ENCODE measurements around the gene PLEK2. TPM values are rescaled to one million over a fixed set of nuclear protein-coding genes. Genes with fewer than 3 reads are reported as not detected.

The PLEK2 gene
- total RNA-seq, 2 donors from 2014 or later = 8.1 to 21.1 TPM

DNA sequence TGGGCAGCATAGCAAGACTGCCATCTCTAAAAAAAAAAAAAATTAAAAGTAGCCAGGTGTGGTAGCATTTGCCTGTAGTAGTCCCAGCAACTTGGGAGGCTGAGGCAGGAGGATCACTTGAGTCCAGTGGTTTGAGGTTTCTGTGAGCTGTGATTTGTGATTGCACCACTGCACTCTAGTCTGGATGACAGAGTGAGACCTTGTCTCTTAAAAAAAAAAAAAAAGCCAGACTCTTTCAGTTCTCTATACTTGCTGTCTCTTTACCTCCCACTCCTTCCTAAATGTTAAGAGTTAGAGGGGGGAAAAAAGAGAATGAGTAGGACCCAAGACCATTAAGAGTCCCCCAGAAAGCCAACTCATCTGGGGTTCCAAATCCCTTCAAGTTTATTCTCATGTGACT is 34.0 kb downstream of the PLEK2 start:
- TF ChIP-seq POLR2A (IDR thresholded peaks at IDR 0.05) (no peak), POLR2AphosphoS5 (IDR thresholded peaks at IDR 0.05) (no peak)
- TF ChIP-seq, protein P1, sequence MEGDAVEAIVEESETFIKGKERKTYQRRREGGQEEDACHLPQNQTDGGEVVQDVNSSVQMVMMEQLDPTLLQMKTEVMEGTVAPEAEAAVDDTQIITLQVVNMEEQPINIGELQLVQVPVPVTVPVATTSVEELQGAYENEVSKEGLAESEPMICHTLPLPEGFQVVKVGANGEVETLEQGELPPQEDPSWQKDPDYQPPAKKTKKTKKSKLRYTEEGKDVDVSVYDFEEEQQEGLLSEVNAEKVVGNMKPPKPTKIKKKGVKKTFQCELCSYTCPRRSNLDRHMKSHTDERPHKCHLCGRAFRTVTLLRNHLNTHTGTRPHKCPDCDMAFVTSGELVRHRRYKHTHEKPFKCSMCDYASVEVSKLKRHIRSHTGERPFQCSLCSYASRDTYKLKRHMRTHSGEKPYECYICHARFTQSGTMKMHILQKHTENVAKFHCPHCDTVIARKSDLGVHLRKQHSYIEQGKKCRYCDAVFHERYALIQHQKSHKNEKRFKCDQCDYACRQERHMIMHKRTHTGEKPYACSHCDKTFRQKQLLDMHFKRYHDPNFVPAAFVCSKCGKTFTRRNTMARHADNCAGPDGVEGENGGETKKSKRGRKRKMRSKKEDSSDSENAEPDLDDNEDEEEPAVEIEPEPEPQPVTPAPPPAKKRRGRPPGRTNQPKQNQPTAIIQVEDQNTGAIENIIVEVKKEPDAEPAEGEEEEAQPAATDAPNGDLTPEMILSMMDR (IDR thresholded peaks at IDR 0.05) = no peak
- intact Hi-C loops (cut with DNase I) = no loop called here
- Histone ChIP-seq H3K4me1 (replicated peaks) (no peaks in the 10 kb centered on the region), H3K9me3 (no peaks in the 10 kb centered on the region), H3K27me3 (replicated peaks; ENCODE audit: insufficient read depth) (no peaks in the 10 kb centered on the region), H3K27ac (no peak overlapping the region), H3K36me3 (peaks cover 13 to 17% of the 10 kb centered on the region in 2 donors), H3K4me3 (no peak overlapping the region)
- no peak for DNase-seq (ENCODE audit: low spot score)

DNA sequence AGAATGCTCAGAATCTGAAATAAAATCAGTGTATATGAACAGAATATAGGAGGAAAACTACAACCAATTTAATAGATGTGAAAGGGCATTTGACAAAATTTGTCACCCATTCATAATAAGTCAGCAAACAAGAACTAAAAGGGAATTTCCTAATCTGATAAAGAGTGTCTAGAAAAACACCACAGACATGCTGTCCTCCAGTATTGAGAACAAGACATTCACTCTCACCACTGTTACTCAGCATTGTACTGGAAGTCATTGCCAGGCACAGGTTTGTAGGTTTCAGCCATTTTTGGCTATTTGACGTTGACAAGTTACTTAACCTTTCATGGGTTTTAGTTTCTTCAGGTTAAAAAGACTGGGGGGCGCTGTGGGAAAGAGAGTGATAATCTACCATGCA is 38.6 kb downstream of the PLEK2 start:
- H3K27me3 ChIP-seq (replicated peaks; ENCODE audit: insufficient read depth) = no peaks in the 10 kb centered on the region
- no peak overlapping the region for H3K4me3 ChIP-seq
- intact Hi-C loops (cut with DNase I) = no loop called here
- no peak overlapping the region for H3K27ac ChIP-seq
- H3K9me3 ChIP-seq = no peaks in the 10 kb centered on the region
- DNase-seq (ENCODE audit: low spot score) = no peak
- no peaks in the 10 kb centered on the region for H3K4me1 ChIP-seq (replicated peaks)
- peaks cover 4 to 11% of the 10 kb centered on the region in 2 donors for H3K36me3 ChIP-seq
- 87% methylated on average over 2 of the region's 2 CpGs for WGBS
- TF ChIP-seq, protein P1 (IDR thresholded peaks at IDR 0.05) = no peak
- TF ChIP-seq POLR2AphosphoS5 (IDR thresholded peaks at IDR 0.05) (no peak), POLR2A (IDR thresholded peaks at IDR 0.05) (no peak)

DNA sequence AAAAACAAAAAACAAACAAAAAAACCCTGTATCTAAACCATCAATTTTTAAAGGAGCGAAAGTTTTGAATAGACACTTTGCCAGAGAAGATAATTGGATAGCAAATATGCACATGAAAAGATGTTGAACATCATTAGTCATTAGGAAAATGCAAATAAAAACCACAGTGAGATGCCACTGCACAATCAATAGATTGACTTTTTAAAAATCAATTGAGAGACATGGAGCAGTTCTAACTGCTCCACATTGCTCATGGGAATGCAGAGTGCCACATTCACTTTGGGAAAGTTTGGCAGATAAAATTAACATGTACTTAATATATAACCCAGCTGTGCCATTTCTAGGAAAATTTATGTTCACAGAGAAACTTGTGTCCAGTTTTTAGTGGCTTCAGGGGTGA is 39.1 kb downstream of the PLEK2 start:
- WGBS = 94% methylated on average over 1 of the region's 1 CpG
- no peak for DNase-seq (ENCODE audit: low spot score)
- no peaks in the 10 kb centered on the region for H3K27me3 ChIP-seq (replicated peaks; ENCODE audit: insufficient read depth)
- no peaks in the 10 kb centered on the region for H3K4me1 ChIP-seq (replicated peaks)
- peaks cover 4 to 11% of the 10 kb centered on the region in 2 donors for H3K36me3 ChIP-seq
- intact Hi-C loops (cut with DNase I) = no loop called here
- no peak overlapping the region for H3K4me3 ChIP-seq
- no peaks in the 10 kb centered on the region for H3K9me3 ChIP-seq
- no peak overlapping the region for H3K27ac ChIP-seq
- TF ChIP-seq POLR2A (IDR thresholded peaks at IDR 0.05) (no peak), POLR2AphosphoS5 (IDR thresholded peaks at IDR 0.05) (no peak)
- TF ChIP-seq, protein P1 (IDR thresholded peaks at IDR 0.05) = no peak

- DNase-seq (ENCODE audit: low spot score) = no peak
- no peaks in the 10 kb centered on the region for H3K4me1 ChIP-seq (replicated peaks)
- H3K27me3 ChIP-seq (replicated peaks; ENCODE audit: insufficient read depth) = no peaks in the 10 kb centered on the region
- 93% methylated on average over 4 of the region's 4 CpGs for WGBS
- peaks cover 3 to 6% of the 10 kb centered on the region in 2 donors for H3K36me3 ChIP-seq
- TF ChIP-seq POLR2AphosphoS5 (IDR thresholded peaks at IDR 0.05) = no peak
- TF ChIP-seq, protein P1 (IDR thresholded peaks at IDR 0.05) = no peak
- TF ChIP-seq POLR2A (IDR thresholded peaks at IDR 0.05) = no peak
- H3K27ac ChIP-seq = no peak overlapping the region
- no peak overlapping the region for H3K4me3 ChIP-seq
- H3K9me3 ChIP-seq = no peaks in the 10 kb centered on the region
- intact Hi-C loops (cut with DNase I) = no loop called here
These were observed 40.5 kb downstream of the PLEK2 start for GRCh38 chr14:67371247-67372148.

DNA sequence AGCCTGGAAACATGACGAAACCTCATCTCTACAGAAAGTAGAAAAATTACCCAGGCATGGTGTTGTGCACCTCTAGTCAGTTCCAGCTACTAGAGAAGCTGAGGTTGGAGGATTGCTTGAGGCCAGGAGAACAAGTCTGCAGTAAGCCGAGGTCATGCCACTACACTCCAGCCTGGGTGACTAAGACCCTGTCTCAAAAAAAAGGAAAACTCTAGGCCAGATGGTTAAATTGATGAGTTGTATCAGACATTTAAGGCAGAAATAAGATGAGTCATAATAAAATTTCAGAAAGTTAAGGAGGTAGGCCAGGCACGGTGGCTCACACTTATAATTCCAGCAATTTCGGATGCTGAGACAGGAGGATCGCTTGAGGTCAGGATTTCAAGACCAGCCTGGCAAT is 41.1 kb downstream of the PLEK2 start:
- H3K36me3 ChIP-seq = peaks cover 0 to 6% of the 10 kb centered on the region in 2 donors
- intact Hi-C loops (cut with DNase I) = no loop called here
- TF ChIP-seq POLR2AphosphoS5 (IDR thresholded peaks at IDR 0.05) = no peak
- TF ChIP-seq POLR2A (IDR thresholded peaks at IDR 0.05) = no peak
- no peak for DNase-seq (ENCODE audit: low spot score)
- H3K27me3 ChIP-seq (replicated peaks; ENCODE audit: insufficient read depth) = no peaks in the 10 kb centered on the region
- H3K4me3 ChIP-seq = no peak overlapping the region
- H3K9me3 ChIP-seq = no peaks in the 10 kb centered on the region
- no peaks in the 10 kb centered on the region for H3K4me1 ChIP-seq (replicated peaks)
- 98% methylated on average over 5 of the region's 5 CpGs for WGBS
- H3K27ac ChIP-seq = no peak overlapping the region

Measured in prostate gland (tissue), 2 donors.